Liver (tissue), 9 donors: ENCODE measurements around the gene SNTN. TPM values are rescaled to one million over a fixed set of nuclear protein-coding genes. Genes with fewer than 3 reads are reported as not detected.

Source experiments
- DNase-seq: peaks from one replicate; pipeline ENCODE4 v3.0.0-alpha.2; 2017; ENCODE audit warnings: low spot score
- H3K27ac ChIP-seq, 2 donors: one replicate each; pipeline ENCODE4 v1.7.0; 2013; ENCODE audit warnings: inconsistent platforms in 2 of 2, low read length in 2 of 2, control low read depth in 1 of 2, low read depth in 1 of 2, mild to moderate bottlenecking in 1 of 2
- H3K27me3 ChIP-seq, 4 donors: one replicate each; pipeline versions ENCODE4 v1.6.1 to v1.7.0; 2013; ENCODE audit warnings: low read length in 3 of 4, inconsistent platforms in 1 of 4, mild to moderate bottlenecking in 1 of 4, moderate library complexity in 1 of 4; ENCODE audit not compliant: control insufficient read depth in 4 of 4, insufficient read depth in 4 of 4
- H3K36me3 ChIP-seq, 4 donors: one replicate each; pipeline versions ENCODE4 v1.6.1 to v1.7.0; 2013; ENCODE audit warnings: low read length in 3 of 4, mild to moderate bottlenecking in 3 of 4, low read depth in 1 of 4, moderate library complexity in 1 of 4; ENCODE audit not compliant: control insufficient read depth in 4 of 4, insufficient read depth in 3 of 4
- H3K4me1 ChIP-seq, 4 donors: one replicate each; pipeline versions ENCODE4 v1.6.1 to v1.7.0; 2013; ENCODE audit warnings: low read length in 3 of 4, mild to moderate bottlenecking in 3 of 4, moderate library complexity in 1 of 4; ENCODE audit not compliant: control insufficient read depth in 4 of 4, insufficient read depth in 4 of 4
- H3K4me3 ChIP-seq, 3 donors: one replicate each; pipeline versions ENCODE4 v1.6.1 to v1.7.0; 2013; ENCODE audit warnings: low read length in 3 of 3, control low read depth in 1 of 3, low read depth in 1 of 3, mild to moderate bottlenecking in 1 of 3
- H3K9ac ChIP-seq, 2 donors: one replicate each; pipeline ENCODE4 v1.7.0; 2013; ENCODE audit warnings: low read length in 2 of 2, mild to moderate bottlenecking in 2 of 2, moderate library complexity in 2 of 2, control low read depth in 1 of 2, low read depth in 1 of 2
- H3K9me3 ChIP-seq, 4 donors: one replicate each; pipeline versions ENCODE4 v1.6.1 to v1.7.0; 2013; ENCODE audit warnings: low read length in 3 of 4; ENCODE audit not compliant: control insufficient read depth in 4 of 4
- ATF3 ChIP-seq: IDR thresholded peaks from 2 replicates; pipeline ENCODE4 v1.6.1; 2016; ENCODE audit warnings: antibody characterized with exemption
- CTCF ChIP-seq: fragments of 150-350 bp; IDR thresholded peaks from 2 replicates; pipeline ENCODE4 v1.5.1; 2017; ENCODE audit warnings: improper control_type of control experiment, low read depth, low read length; ENCODE audit not compliant: missing input control
- EGR1 ChIP-seq, 2 donors: IDR thresholded peaks; 2 replicates each; pipeline ENCODE4 v1.6.1; 2016 to 2018; ENCODE audit warnings: antibody characterized with exemption in 2 of 2, low read depth in 2 of 2
- FOXA1 ChIP-seq: IDR thresholded peaks from 2 replicates; pipeline ENCODE4 v1.6.1; 2016; ENCODE audit warnings: antibody characterized with exemption
- GABPA ChIP-seq, 2 donors: IDR thresholded peaks in 1 of 2; conservative IDR thresholded peaks in 1 of 2; 2 replicates each; pipeline ENCODE4 v1.6.1; 2016; ENCODE audit warnings: antibody characterized with exemption in 2 of 2, mild to moderate bottlenecking in 1 of 2, moderate library complexity in 1 of 2
- HNF4A ChIP-seq, 2 donors: conservative IDR thresholded peaks; 2 replicates each; pipeline ENCODE4 v1.6.1; 2016; ENCODE audit warnings: antibody characterized with exemption in 2 of 2, mild to moderate bottlenecking in 2 of 2
- HNF4G ChIP-seq: IDR thresholded peaks from 2 replicates; pipeline ENCODE4 v1.6.1; 2016; ENCODE audit warnings: antibody characterized with exemption
- MAX ChIP-seq: IDR thresholded peaks from 2 replicates; pipeline ENCODE4 v1.6.1; 2016; ENCODE audit warnings: antibody characterized with exemption
- NR2F2 ChIP-seq: IDR thresholded peaks from 2 replicates; pipeline ENCODE4 v1.6.1; 2016; ENCODE audit warnings: antibody characterized with exemption
- REST ChIP-seq: IDR thresholded peaks from 2 replicates; pipeline ENCODE4 v1.6.1; 2016; ENCODE audit warnings: antibody characterized with exemption, mild to moderate bottlenecking
- RXRA ChIP-seq, 2 donors: IDR thresholded peaks; 2 replicates each; pipeline ENCODE4 v1.6.1; 2017 to 2018; ENCODE audit warnings: antibody characterized with exemption in 2 of 2, mild to moderate bottlenecking in 1 of 2
- SP1 ChIP-seq: IDR thresholded peaks from 2 replicates; pipeline ENCODE4 v1.6.1; 2018; ENCODE audit warnings: antibody characterized with exemption, mild to moderate bottlenecking
- YY1 ChIP-seq: IDR thresholded peaks from 2 replicates; pipeline ENCODE4 v1.6.1; 2016; ENCODE audit warnings: antibody characterized with exemption, mild to moderate bottlenecking
- WGBS: extraction: QIAGEN DNeasy Blood & Tissue Kit; methylation state at CpG from one replicate; pipeline ENCODE4 v1.1.7; 2013; 5-methylcytosine and 5-hydroxymethylcytosine counted together
- polyA plus RNA-seq, 2 donors: library from polyadenylated mRNA; stranded (reverse) in 1 of 2; unstranded in 1 of 2; fragments of 200-250 nt in 1 of 2; fragments of >200 nt in 1 of 2; fragmentation: Nextera tagmentation in 1 of 2; extraction: Ambion mirVana in 1 of 2; gene quantifications; one replicate each; pipeline versions ENCODE4 v1.2.1 to v1.2.3, GENCODE V29; 2013 to 2015
- total RNA-seq, 2 donors: library from RNA; depleted of rRNA; stranded (reverse); fragments of >200 nt; gene quantifications; one replicate each; pipeline ENCODE4 v1.2.3, GENCODE V29; 2014
- TF ChIP-seq, protein P1 (sequence below): IDR thresholded peaks from 2 replicates; pipeline ENCODE4 v1.6.1; 2016; ENCODE audit warnings: antibody characterized with exemption
- donor health status: healthy.
- donor health status: healthy.
- donor health status: healthy.
- donor health status: healthy.
- donor health status: healthy.

SNTN gene
- total and polyA plus RNA-seq, 4 donors = not detected

GRCh38 chr3:63654931-63655330 is 2.5 kb downstream of the SNTN start (continued):
- TF ChIP-seq CTCF = no peak
- TF ChIP-seq EGR1 (IDR thresholded peaks at IDR 0.05; ENCODE audit: low read depth in 2 of 2) = no peak
- TF ChIP-seq ATF3 = no peak

DNA sequence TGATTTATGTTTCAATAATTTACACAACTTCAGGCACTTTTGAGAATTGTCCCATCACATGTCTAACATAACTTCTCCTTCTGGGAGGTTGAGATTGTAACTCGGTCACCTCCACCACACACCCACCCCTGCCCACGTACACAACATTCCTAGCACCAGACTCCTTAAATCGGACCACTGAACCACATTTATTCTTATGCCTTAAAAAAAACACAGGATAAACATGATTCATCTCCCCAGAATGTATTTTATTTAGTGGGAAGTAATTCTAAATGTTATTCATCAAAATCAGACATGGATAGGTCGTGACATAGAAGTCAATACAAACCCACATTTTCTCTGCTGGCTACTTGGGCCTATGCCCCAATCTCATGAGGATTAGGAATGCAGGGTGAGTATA is 3.0 kb downstream of the SNTN start:
- WGBS = 82% methylated on average over 4 of the region's 4 CpGs
- no peak overlapping the region for H3K4me3 ChIP-seq
- H3K9me3 ChIP-seq = no peaks in the 10 kb centered on the region
- TF ChIP-seq RXRA (IDR thresholded peaks at IDR 0.05) = no peak
- TF ChIP-seq FOXA1 = no peak
- TF ChIP-seq EGR1 (IDR thresholded peaks at IDR 0.05; ENCODE audit: low read depth in 2 of 2) = no peak
- TF ChIP-seq, protein P1, sequence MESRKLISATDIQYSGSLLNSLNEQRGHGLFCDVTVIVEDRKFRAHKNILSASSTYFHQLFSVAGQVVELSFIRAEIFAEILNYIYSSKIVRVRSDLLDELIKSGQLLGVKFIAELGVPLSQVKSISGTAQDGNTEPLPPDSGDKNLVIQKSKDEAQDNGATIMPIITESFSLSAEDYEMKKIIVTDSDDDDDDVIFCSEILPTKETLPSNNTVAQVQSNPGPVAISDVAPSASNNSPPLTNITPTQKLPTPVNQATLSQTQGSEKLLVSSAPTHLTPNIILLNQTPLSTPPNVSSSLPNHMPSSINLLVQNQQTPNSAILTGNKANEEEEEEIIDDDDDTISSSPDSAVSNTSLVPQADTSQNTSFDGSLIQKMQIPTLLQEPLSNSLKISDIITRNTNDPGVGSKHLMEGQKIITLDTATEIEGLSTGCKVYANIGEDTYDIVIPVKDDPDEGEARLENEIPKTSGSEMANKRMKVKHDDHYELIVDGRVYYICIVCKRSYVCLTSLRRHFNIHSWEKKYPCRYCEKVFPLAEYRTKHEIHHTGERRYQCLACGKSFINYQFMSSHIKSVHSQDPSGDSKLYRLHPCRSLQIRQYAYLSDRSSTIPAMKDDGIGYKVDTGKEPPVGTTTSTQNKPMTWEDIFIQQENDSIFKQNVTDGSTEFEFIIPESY = no peak
- no peak for TF ChIP-seq MAX
- no peak for TF ChIP-seq CTCF
- no peak for TF ChIP-seq SP1
- DNase-seq = no peak
- no peak overlapping the region for H3K27ac ChIP-seq
- no peaks in the 10 kb centered on the region for H3K27me3 ChIP-seq
- H3K9ac ChIP-seq = no peak overlapping the region
- H3K4me1 ChIP-seq = no peaks in the 10 kb centered on the region
- H3K36me3 ChIP-seq = no peaks in the 10 kb centered on the region

DNA sequence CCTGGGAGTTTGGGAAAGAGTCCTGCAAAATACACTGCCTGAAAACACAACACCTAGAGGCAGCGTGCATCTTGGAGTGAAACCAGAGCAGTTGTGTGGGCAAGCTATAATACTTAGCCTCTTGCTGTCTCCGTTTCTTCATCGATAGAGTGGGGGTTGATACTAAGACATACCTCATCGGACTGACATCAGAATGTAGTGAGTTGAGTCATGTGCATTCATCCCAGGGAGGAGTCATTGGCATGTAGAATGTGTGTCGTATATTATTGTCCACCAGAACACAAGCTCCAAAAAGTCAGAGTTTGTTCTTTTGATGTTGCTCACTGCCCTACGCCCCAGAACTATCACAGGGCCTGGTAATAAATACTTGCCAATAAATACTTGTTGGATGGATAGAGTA is 4.3 kb downstream of the SNTN start:
- no peak overlapping the region for H3K4me3 ChIP-seq
- H3K27ac ChIP-seq = no peak overlapping the region
- H3K27me3 ChIP-seq = no peaks in the 10 kb centered on the region
- no peak for DNase-seq
- H3K4me1 ChIP-seq = no peaks in the 10 kb centered on the region
- H3K9me3 ChIP-seq = no peaks in the 10 kb centered on the region
- no peaks in the 10 kb centered on the region for H3K36me3 ChIP-seq
- no peak overlapping the region for H3K9ac ChIP-seq
- 90% methylated on average over 6 of the region's 6 CpGs for WGBS
- no peak for TF ChIP-seq REST
- no peak for TF ChIP-seq GABPA (IDR thresholded peaks at IDR 0.05 in 1 of 2, conservative IDR thresholded peaks at IDR 0.05 in 1 of 2)
- TF ChIP-seq NR2F2 = no peak
- no peak for TF ChIP-seq CTCF
- TF ChIP-seq HNF4A (conservative IDR thresholded peaks at IDR 0.05) = no peak
- no peak for TF ChIP-seq RXRA (IDR thresholded peaks at IDR 0.05)
- TF ChIP-seq HNF4G = no peak
- TF ChIP-seq YY1 = no peak
